H9 (cell line): ENCODE measurements around the gene ADAMTS8. TPM values are rescaled to one million over a fixed set of nuclear protein-coding genes. Genes with fewer than 3 reads are reported as not detected.

Experiments
- DNase-seq: peaks from one replicate; pipeline ENCODE4 v3.0.0-alpha.2; 2017
- H2AFZ ChIP-seq: one replicate; pipeline ENCODE4 v1.6.1; 2013; ENCODE audit warnings: mild to moderate bottlenecking, low read length, control low read depth, moderate library complexity
- H2AK5ac ChIP-seq: 2 replicates; pipeline ENCODE4 v1.6.1; 2013; ENCODE audit warnings: low read length, control low read depth, mixed read lengths; ENCODE audit not compliant: insufficient read length
- H2BK120ac ChIP-seq: one replicate; pipeline ENCODE4 v1.6.1; 2013; ENCODE audit warnings: low read depth, mild to moderate bottlenecking, low read length, control low read depth, inconsistent platforms; ENCODE audit not compliant: poor library complexity, severe bottlenecking
- H2BK12ac ChIP-seq: 2 replicates; pipeline ENCODE4 v1.6.1; 2013; ENCODE audit warnings: low read length, control low read depth, mixed read lengths, low read depth; ENCODE audit not compliant: insufficient read length
- H2BK15ac ChIP-seq: 2 replicates; pipeline ENCODE4 v1.6.1; 2013; ENCODE audit warnings: low read depth, low read length, control low read depth
- H2BK20ac ChIP-seq: one replicate; pipeline ENCODE4 v1.6.1; 2013; ENCODE audit warnings: low read depth, mild to moderate bottlenecking, low read length, control low read depth, inconsistent platforms; ENCODE audit not compliant: poor library complexity, severe bottlenecking
- H2BK5ac ChIP-seq: 2 replicates; pipeline ENCODE4 v1.6.1; 2013; ENCODE audit warnings: low read length, control low read depth, mixed read lengths; ENCODE audit not compliant: insufficient read length
- H3K14ac ChIP-seq: 2 replicates; pipeline ENCODE4 v1.6.1; 2013; ENCODE audit warnings: low read length, control low read depth; ENCODE audit not compliant: insufficient read depth
- H3K18ac ChIP-seq: 2 replicates; pipeline ENCODE4 v1.6.1; 2013; ENCODE audit warnings: low read depth, mild to moderate bottlenecking, mixed read lengths, low read length, control low read depth; ENCODE audit not compliant: insufficient read length
- H3K23ac ChIP-seq: 2 replicates; pipeline ENCODE4 v1.6.1; 2013; ENCODE audit warnings: low read length, control low read depth, mixed read lengths, low read depth; ENCODE audit not compliant: insufficient read length
- H3K23me2 ChIP-seq: 2 replicates; pipeline ENCODE4 v1.6.1; 2013; ENCODE audit warnings: low read depth, mild to moderate bottlenecking, mixed read lengths, low read length, control low read depth; ENCODE audit not compliant: insufficient read length, poor library complexity, severe bottlenecking
- H3K27ac ChIP-seq: 2 replicates; pipeline ENCODE4 v1.5.1; 2013; ENCODE audit warnings: low read length, control low read depth, mixed read lengths, low read depth; ENCODE audit not compliant: insufficient read length
- H3K27me3 ChIP-seq: 2 replicates; pipeline ENCODE4 v1.6.1; 2013; ENCODE audit warnings: low read length, control low read depth, inconsistent platforms; ENCODE audit not compliant: insufficient read depth
- H3K4ac ChIP-seq: 2 replicates; pipeline ENCODE4 v1.6.1; 2013; ENCODE audit warnings: low read depth, mild to moderate bottlenecking, control low read depth, inconsistent platforms, low read length, moderate library complexity
- H3K4me1 ChIP-seq: 2 replicates; pipeline ENCODE4 v1.6.1; 2013; ENCODE audit warnings: low read length, control low read depth, inconsistent platforms; ENCODE audit not compliant: insufficient read depth
- H3K4me2 ChIP-seq: 2 replicates; pipeline ENCODE4 v1.6.1; 2013; ENCODE audit warnings: low read length, control low read depth, mixed read lengths; ENCODE audit not compliant: insufficient read length, insufficient read depth
- H3K56ac ChIP-seq: 2 replicates; pipeline ENCODE4 v1.6.1; 2013; ENCODE audit warnings: low read depth, mild to moderate bottlenecking, mixed read lengths, low read length, control low read depth; ENCODE audit not compliant: insufficient read length
- H3K79me1 ChIP-seq: 2 replicates; pipeline ENCODE4 v1.6.1; 2013; ENCODE audit warnings: low read depth, mild to moderate bottlenecking, moderate library complexity, low read length, control low read depth, inconsistent platforms; ENCODE audit not compliant: insufficient read depth, poor library complexity, severe bottlenecking
- H3K79me2 ChIP-seq: 2 replicates; pipeline ENCODE4 v1.6.1; 2013; ENCODE audit warnings: low read length, control low read depth, inconsistent platforms; ENCODE audit not compliant: insufficient read depth
- H3K9ac ChIP-seq: 2 replicates; pipeline ENCODE4 v1.6.1; 2013; ENCODE audit warnings: low read length, control low read depth, mixed read lengths; ENCODE audit not compliant: insufficient read length; ENCODE audit errors: extremely low read depth
- H3K9me3 ChIP-seq: one replicate; pipeline ENCODE4 v1.6.1; 2013; ENCODE audit warnings: low read depth, low read length, inconsistent platforms; ENCODE audit not compliant: control insufficient read depth
- H3T11ph ChIP-seq: one replicate; pipeline ENCODE4 v1.6.1; 2013; ENCODE audit warnings: mild to moderate bottlenecking, low read length, control low read depth, inconsistent platforms
- H4K20me1 ChIP-seq: one replicate; pipeline ENCODE4 v1.6.1; 2013; ENCODE audit not compliant: control insufficient read depth, insufficient read length, insufficient read depth
- H4K5ac ChIP-seq: 2 replicates; pipeline ENCODE4 v1.6.1; 2013; ENCODE audit warnings: low read depth, mild to moderate bottlenecking, mixed read lengths, low read length, control low read depth; ENCODE audit not compliant: insufficient read length
- H4K8ac ChIP-seq: replicated peaks from 2 replicates; pipeline ENCODE4 v1.6.1; 2013; ENCODE audit warnings: low read length, control low read depth, mixed read lengths, low read depth; ENCODE audit not compliant: insufficient read length
- H4K91ac ChIP-seq: 2 replicates; pipeline ENCODE4 v1.6.1; 2013; ENCODE audit warnings: low read depth, mild to moderate bottlenecking, moderate library complexity, mixed read lengths, low read length, control low read depth; ENCODE audit not compliant: insufficient read length
- H3K27ac Mint-ChIP-seq, 3 experiments: 2 replicates in 2 of 3; 3 replicates in 1 of 3; pipeline ENCODE4 v1.8.0; 2020 to 2021; ENCODE audit warnings: mixed read lengths in 3 of 3, mild to moderate bottlenecking in 1 of 3, moderate library complexity in 1 of 3
- H3K27me3 Mint-ChIP-seq: 2 replicates; pipeline ENCODE4 v1.8.0; 2021; ENCODE audit warnings: low read depth, mild to moderate bottlenecking, moderate library complexity, mixed read lengths
- H3K36me3 Mint-ChIP-seq, 3 experiments: 2 replicates in 2 of 3; 3 replicates in 1 of 3; pipeline ENCODE4 v1.8.0; 2020 to 2021; ENCODE audit warnings: low read depth in 3 of 3, mixed read lengths in 3 of 3; ENCODE audit not compliant: insufficient read depth in 1 of 3
- H3K4me1 Mint-ChIP-seq, 2 experiments: 2 replicates each; pipeline ENCODE4 v1.8.0; 2020; ENCODE audit warnings: mixed read lengths in 2 of 2
- H3K4me3 Mint-ChIP-seq, 2 experiments: 2 replicates in 1 of 2; 3 replicates in 1 of 2; pipeline ENCODE4 v1.8.0; 2020 to 2021; ENCODE audit warnings: mild to moderate bottlenecking in 2 of 2, mixed read lengths in 2 of 2, moderate library complexity in 1 of 2
- H3K9me3 Mint-ChIP-seq, 2 experiments: 2 replicates in 1 of 2; 3 replicates in 1 of 2; pipeline ENCODE4 v1.8.0; 2020; ENCODE audit warnings: mild to moderate bottlenecking in 2 of 2, mixed read lengths in 2 of 2, moderate library complexity in 1 of 2
- whole genome bisulfite sequencing: extraction: QIAGEN DNeasy Blood & Tissue Kit; methylation state at CpG from one replicate; pipeline ENCODE4 v1.1.7; 2013; ENCODE audit warnings: missing lambda C conversion rate, low lambda C conversion rate, mixed read lengths; ENCODE audit not compliant: insufficient read length; ENCODE audit errors: extremely low coverage; 5-methylcytosine and 5-hydroxymethylcytosine counted together
- total RNA-seq: library from RNA; stranded (reverse); gene quantifications from 2 replicates; pipeline ENCODE4 v1.2.1, GENCODE V29; 2021
- TF ChIP-seq, protein P1 (sequence below): fragments of 200-600 bp; sonication (generic); conservative IDR thresholded peaks from 3 replicates; pipeline ENCODE4 v1.8.0; 2021; ENCODE audit warnings: antibody characterized with exemption, mild to moderate bottlenecking

The ADAMTS8 gene
- total RNA-seq, 1 experiment from 2014 or later, result 5.0 TPM

DNA sequence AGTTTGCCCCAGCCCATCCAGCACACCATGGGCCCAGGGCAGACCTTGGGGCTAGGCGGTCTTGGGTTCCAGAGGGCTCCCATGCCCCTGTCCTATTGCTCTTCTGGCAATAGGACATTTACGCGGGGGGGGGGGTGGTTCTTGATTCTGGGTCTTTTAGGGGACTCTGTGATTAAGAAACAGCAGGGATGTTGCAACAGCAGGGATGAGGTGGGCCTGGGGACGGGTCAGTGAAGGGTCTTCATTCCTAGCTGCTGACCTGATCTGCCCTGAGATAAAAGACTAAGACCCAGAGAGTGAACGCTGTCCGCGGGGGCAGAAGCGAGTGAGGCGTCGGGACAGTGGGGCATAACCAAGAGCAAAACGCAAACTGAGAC, 19.6 kb upstream of the ADAMTS8 start:
- Mint-ChIP-seq H3K4me1 (peaks cover 8 to 11% of the 10 kb centered on the region in 2 experiments), H3K27ac (no peak overlapping the region), H3K27me3 (peaks cover 89% of the 10 kb centered on the region), H3K9me3 (peaks cover 2 to 4% of the 10 kb centered on the region in 2 experiments; a peak in 4 of 5 replicates), H3K36me3 (no peaks in the 10 kb centered on the region), H3K4me3 (peak overlapping the region; percentile 61 to 87)
- TF ChIP-seq, protein P1, sequence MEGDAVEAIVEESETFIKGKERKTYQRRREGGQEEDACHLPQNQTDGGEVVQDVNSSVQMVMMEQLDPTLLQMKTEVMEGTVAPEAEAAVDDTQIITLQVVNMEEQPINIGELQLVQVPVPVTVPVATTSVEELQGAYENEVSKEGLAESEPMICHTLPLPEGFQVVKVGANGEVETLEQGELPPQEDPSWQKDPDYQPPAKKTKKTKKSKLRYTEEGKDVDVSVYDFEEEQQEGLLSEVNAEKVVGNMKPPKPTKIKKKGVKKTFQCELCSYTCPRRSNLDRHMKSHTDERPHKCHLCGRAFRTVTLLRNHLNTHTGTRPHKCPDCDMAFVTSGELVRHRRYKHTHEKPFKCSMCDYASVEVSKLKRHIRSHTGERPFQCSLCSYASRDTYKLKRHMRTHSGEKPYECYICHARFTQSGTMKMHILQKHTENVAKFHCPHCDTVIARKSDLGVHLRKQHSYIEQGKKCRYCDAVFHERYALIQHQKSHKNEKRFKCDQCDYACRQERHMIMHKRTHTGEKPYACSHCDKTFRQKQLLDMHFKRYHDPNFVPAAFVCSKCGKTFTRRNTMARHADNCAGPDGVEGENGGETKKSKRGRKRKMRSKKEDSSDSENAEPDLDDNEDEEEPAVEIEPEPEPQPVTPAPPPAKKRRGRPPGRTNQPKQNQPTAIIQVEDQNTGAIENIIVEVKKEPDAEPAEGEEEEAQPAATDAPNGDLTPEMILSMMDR, result no peak
- no peak overlapping the region for H3K14ac ChIP-seq
- no peak for DNase-seq
- H2BK15ac ChIP-seq, result no peak overlapping the region
- no peak overlapping the region for H2BK5ac ChIP-seq
- H3K56ac ChIP-seq, result no peak overlapping the region
- H3T11ph ChIP-seq, result no peak overlapping the region
- no peaks in the 10 kb centered on the region for H3K79me2 ChIP-seq
- H3K23me2 ChIP-seq, result peaks cover 20% of the 10 kb centered on the region
- no peak overlapping the region for H2AFZ ChIP-seq
- no peak overlapping the region for H4K5ac ChIP-seq
- H3K9ac ChIP-seq, result no peak overlapping the region
- H3K18ac ChIP-seq, result no peak overlapping the region
- no peak overlapping the region for H3K4ac ChIP-seq
- H4K8ac ChIP-seq, result no peak overlapping the region
- H3K27me3 ChIP-seq, result peaks cover 18% of the 10 kb centered on the region; the same call in 1 of the 2 replicates
- no peak overlapping the region for H2AK5ac ChIP-seq
- H3K23ac ChIP-seq, result no peak overlapping the region
- no CpG with 5 or more reads among the region's 11 CpGs for WGBS
- no peak overlapping the region for H3K27ac ChIP-seq
- H4K20me1 ChIP-seq, result no peaks in the 10 kb centered on the region
- H3K79me1 ChIP-seq, result no peaks in the 10 kb centered on the region
- no peak overlapping the region for H4K91ac ChIP-seq
- no peaks in the 10 kb centered on the region for H3K9me3 ChIP-seq
- no peak overlapping the region for H2BK120ac ChIP-seq
- H2BK20ac ChIP-seq, result no peak overlapping the region
- no peaks in the 10 kb centered on the region for H3K4me1 ChIP-seq
- H2BK12ac ChIP-seq, result no peak overlapping the region
- H3K4me2 ChIP-seq, result peak overlapping the region; percentile 87
